ENCODE results near the gene RND1.

DNA sequence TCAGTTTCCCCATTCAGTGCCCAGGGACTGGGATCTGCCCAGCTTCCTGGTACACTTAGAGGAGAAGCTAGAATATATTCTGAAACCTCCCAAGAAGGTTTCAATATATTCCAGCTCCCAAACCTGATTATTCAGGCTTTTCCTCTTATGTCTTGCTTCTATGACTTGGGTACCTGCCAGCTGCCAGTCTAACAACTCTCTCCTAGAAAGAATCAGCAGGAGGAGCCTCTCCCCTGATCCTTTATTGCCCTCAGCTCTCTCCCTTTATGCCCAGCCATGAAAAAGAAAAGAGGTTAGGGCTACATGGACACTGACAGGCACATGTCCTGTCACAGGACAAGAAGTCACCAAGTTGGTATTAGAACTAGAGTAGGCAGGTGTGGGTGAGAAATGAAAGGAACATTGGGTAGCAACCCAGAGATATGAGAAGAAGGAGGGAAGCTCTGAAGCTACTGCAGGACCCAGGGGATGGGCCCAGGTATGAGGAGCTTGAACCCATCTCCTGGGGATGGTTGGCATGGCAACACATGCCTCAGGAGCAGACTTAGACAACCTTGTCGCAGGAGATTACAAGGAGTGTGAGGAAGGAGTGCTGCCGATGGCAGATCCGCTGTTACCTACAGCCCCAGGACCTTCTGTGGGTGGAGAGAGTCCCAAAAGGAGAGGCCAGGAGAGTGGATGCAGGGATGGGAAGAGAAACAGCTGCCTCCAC is 49.4 kb downstream of the RND1 start:
- TF ChIP-seq GATA2 (IDR thresholded peaks at IDR 0.05; ENCODE audit: low read depth, low read length) (no peak), GATA3 (IDR thresholded peaks at IDR 0.05; ENCODE audit: low read depth, low read length) (no peak)

All from SH-SY5Y (cell line).